Kidney (tissue), 14 donors: ENCODE data around the gene SF3B4. TPM values are rescaled to one million over a fixed set of nuclear protein-coding genes. Genes with fewer than 3 reads are reported as not detected.
A peak's percentile ranks its signal among the peaks of the same experiment; 100 is the strongest.

ENCODE experiments used
- DNase-seq, 5 donors: peaks; one replicate each; pipeline ENCODE4 v3.0.0-alpha.2; 2013 to 2020
- FAIRE-seq: peaks from 2 replicates; lab custom pipeline; 2012; peaks lifted over from hg19 to GRCh38; lab: Jason Lieb, UNC
- H3K27ac ChIP-seq, 2 donors: one replicate each; pipeline ENCODE4 v1.7.0; 2013; ENCODE audit warnings: low read depth in 2 of 2, low read length in 2 of 2, inconsistent platforms in 1 of 2
- H3K27me3 ChIP-seq: one replicate; pipeline ENCODE4 v1.7.1; 2013; ENCODE audit warnings: low read length, inconsistent platforms; ENCODE audit not compliant: control insufficient read depth, insufficient read depth
- H3K36me3 ChIP-seq, 3 donors: one replicate each; pipeline versions ENCODE4 v1.7.0 to v1.7.1; 2013; ENCODE audit warnings: low read length in 3 of 3, control low read depth in 1 of 3, inconsistent platforms in 1 of 3; ENCODE audit not compliant: insufficient read depth in 3 of 3, control insufficient read depth in 2 of 3
- H3K4me1 ChIP-seq, 3 donors: one replicate each; pipeline versions ENCODE4 v1.7.0 to v1.7.1; 2013; ENCODE audit warnings: low read length in 3 of 3, inconsistent platforms in 1 of 3, low read depth in 1 of 3; ENCODE audit not compliant: control insufficient read depth in 2 of 3, insufficient read depth in 2 of 3
- H3K4me3 ChIP-seq, 3 donors: one replicate each; pipeline versions ENCODE4 v1.7.0 to v1.8.1; 2013; ENCODE audit warnings: low read length in 3 of 3, control low read depth in 1 of 3, inconsistent platforms in 1 of 3
- H3K9ac ChIP-seq, 3 donors: one replicate each; pipeline versions ENCODE4 v1.7.0 to v1.7.1; 2013; ENCODE audit warnings: low read length in 3 of 3, control low read depth in 1 of 3, inconsistent platforms in 1 of 3
- H3K9me3 ChIP-seq, 3 donors: one replicate each; pipeline versions ENCODE4 v1.7.0 to v1.7.1; 2013; ENCODE audit warnings: low read length in 3 of 3, control low read depth in 1 of 3, inconsistent platforms in 1 of 3; ENCODE audit not compliant: control insufficient read depth in 2 of 3, insufficient read depth in 1 of 3
- CTCF ChIP-seq: IDR thresholded peaks from 3 replicates; pipeline ENCODE4 v1.5.1; 2012; ENCODE audit warnings: mild to moderate bottlenecking, moderate library complexity, borderline replicate concordance; ENCODE audit not compliant: insufficient read depth; ENCODE audit errors: extremely low read depth
- intact Hi-C: fragments of 100-400 bp; cut with DNase I; formaldehyde crosslinking; loops from one replicate; pipeline ENCODE4 v1.11.1; 2022
- polyA plus RNA-seq: library from polyadenylated mRNA; stranded (reverse); fragments of 350-450 nt; fragmentation: Illumina TruSeq; extraction: RNeasy Lipid Tissue Mini Kit (QIAGEN cat#74804); gene quantifications from one replicate; pipeline ENCODE4 v1.2.3, GENCODE V29; 2014; ENCODE audit warnings: low read depth, low replicate concordance; ENCODE audit not compliant: insufficient read depth
- total RNA-seq: library from RNA; stranded (reverse); fragmentation: NEBNext Ultra II Directional; extraction: Animal tissue kit (Norgen Biotek cat#: 25700); gene quantifications from one replicate; pipeline ENCODE4 v1.2.1, GENCODE V29; 2021
- donor health status: control.
- donor health status: control.
- donor health status: control.
- donor health status: control.
- donor health status: control.
- donor health status: DM: yes; HTN: yes; CAD: no.
- donor health status: Normal renal cell carcinoma (clear cell type).

The SF3B4 gene
- total and polyA plus RNA-seq, 2 donors from 2014 or later = 40.6 to 55.0 TPM

GRCh38 chr1:149933208-149933607, 5.6 kb upstream of the SF3B4 start:
- Histone ChIP-seq H3K9me3 (no peaks in the 10 kb centered on the region), H3K4me3 (no peak overlapping the region), H3K36me3 (peaks cover 0 to 18% (median 14%) of the 10 kb centered on the region in 3 donors), H3K27me3 (no peaks in the 10 kb centered on the region), H3K4me1 (peaks cover 5 to 20% (median 11%) of the 10 kb centered on the region in 3 donors), H3K27ac (no peak overlapping the region), H3K9ac (no peak overlapping the region)
- TF ChIP-seq CTCF = no peak
- intact Hi-C loops = no loop called here
- DNase-seq (peak in 1 of 5 donors; percentile 31), FAIRE-seq (no peak)

- intact Hi-C loops = no loop called here
- Histone ChIP-seq H3K27ac (no peak overlapping the region), H3K4me3 (no peak overlapping the region), H3K36me3 (peaks cover 0 to 18% (median 14%) of the 10 kb centered on the region in 3 donors), H3K27me3 (no peaks in the 10 kb centered on the region), H3K9me3 (no peaks in the 10 kb centered on the region), H3K9ac (no peak overlapping the region), H3K4me1 (peaks cover 5 to 16% (median 10%) of the 10 kb centered on the region in 3 donors)
- no peak for TF ChIP-seq CTCF
- DNase-seq (no peak), FAIRE-seq (no peak)
Measured at GRCh38 chr1:149932474-149932873, 4.9 kb upstream of the SF3B4 start.

GRCh38 chr1:149931212-149931790, 3.7 kb upstream of the SF3B4 start:
- H3K9ac ChIP-seq = no peak overlapping the region
- H3K4me3 ChIP-seq = no peak overlapping the region
- H3K27ac ChIP-seq = no peak overlapping the region
- peaks cover 5 to 19% (median 16%) of the 10 kb centered on the region in 3 donors for H3K4me1 ChIP-seq
- no peaks in the 10 kb centered on the region for H3K9me3 ChIP-seq
- H3K36me3 ChIP-seq = peaks cover 0 to 20% (median 19%) of the 10 kb centered on the region in 3 donors
- no peak for TF ChIP-seq CTCF
- FAIRE-seq (no peak), DNase-seq (peak in 1 of 5 donors; percentile 14)
- no peaks in the 10 kb centered on the region for H3K27me3 ChIP-seq
- intact Hi-C loops = no loop called here
